Loucy (cell line): ENCODE measurements around the gene AK6.

ENCODE experiments used
- EZH2phosphoT487 ChIP-seq: fragments of 200-600 bp; IDR thresholded peaks from 2 replicates; pipeline ENCODE4 v1.6.1; 2018; ENCODE audit warnings: antibody characterized with exemption, mild to moderate bottlenecking, moderate library complexity, borderline replicate concordance
- TF ChIP-seq, protein P1 (sequence below): fragments of 200-600 bp; sonication (generic); conservative IDR thresholded peaks from 2 replicates; pipeline ENCODE4 v1.5.1; 2014; ENCODE audit warnings: mild to moderate bottlenecking, antibody characterized with exemption, low read length

- no peak for TF ChIP-seq EZH2phosphoT487
- TF ChIP-seq, protein P1, sequence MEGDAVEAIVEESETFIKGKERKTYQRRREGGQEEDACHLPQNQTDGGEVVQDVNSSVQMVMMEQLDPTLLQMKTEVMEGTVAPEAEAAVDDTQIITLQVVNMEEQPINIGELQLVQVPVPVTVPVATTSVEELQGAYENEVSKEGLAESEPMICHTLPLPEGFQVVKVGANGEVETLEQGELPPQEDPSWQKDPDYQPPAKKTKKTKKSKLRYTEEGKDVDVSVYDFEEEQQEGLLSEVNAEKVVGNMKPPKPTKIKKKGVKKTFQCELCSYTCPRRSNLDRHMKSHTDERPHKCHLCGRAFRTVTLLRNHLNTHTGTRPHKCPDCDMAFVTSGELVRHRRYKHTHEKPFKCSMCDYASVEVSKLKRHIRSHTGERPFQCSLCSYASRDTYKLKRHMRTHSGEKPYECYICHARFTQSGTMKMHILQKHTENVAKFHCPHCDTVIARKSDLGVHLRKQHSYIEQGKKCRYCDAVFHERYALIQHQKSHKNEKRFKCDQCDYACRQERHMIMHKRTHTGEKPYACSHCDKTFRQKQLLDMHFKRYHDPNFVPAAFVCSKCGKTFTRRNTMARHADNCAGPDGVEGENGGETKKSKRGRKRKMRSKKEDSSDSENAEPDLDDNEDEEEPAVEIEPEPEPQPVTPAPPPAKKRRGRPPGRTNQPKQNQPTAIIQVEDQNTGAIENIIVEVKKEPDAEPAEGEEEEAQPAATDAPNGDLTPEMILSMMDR: no peak
Measured at GRCh38 chr5:69326365-69326764, 43.0 kb downstream of the AK6 start.
